Stimulated activated effector memory CD8-positive, alpha-beta T cell treated with anti-CD3 and anti-CD28 coated beads, Interleukin-12 subunit alpha, Interleukin-12 subunit beta, amount 100 ng/mL, for 72 hours (primary cell): ENCODE results near the gene MAD2L2.

ENCODE experiments used
- ATAC-seq: fragments of 150-1000 bp; cut with Tn5 transposase; 2 replicates; pipeline ENCODE4 v1.10.0; 2021
- DNase-seq, 2 donors: peaks; one replicate each; pipeline ENCODE4 v3.0.0; 2021 to 2022; ENCODE audit warnings: low spot score in 2 of 2
- H3K27ac Mint-ChIP-seq: one replicate; pipeline ENCODE4 v1.8.0; 2022; ENCODE audit warnings: mild to moderate bottlenecking, mixed read lengths
- H3K36me3 Mint-ChIP-seq: one replicate; pipeline ENCODE4 v1.8.0; 2022; ENCODE audit warnings: mild to moderate bottlenecking, mixed read lengths
- H3K4me1 Mint-ChIP-seq: one replicate; pipeline ENCODE4 v1.8.0; 2022; ENCODE audit warnings: mixed read lengths
- H3K4me3 Mint-ChIP-seq: one replicate; pipeline ENCODE4 v1.8.0; 2022; ENCODE audit warnings: mild to moderate bottlenecking, mixed read lengths
- H3K9me3 Mint-ChIP-seq: one replicate; pipeline ENCODE4 v1.8.0; 2022; ENCODE audit warnings: mixed read lengths

Gene MAD2L2

GRCh38 chr1:11697188-11697892 is 16.4 kb upstream of the MAD2L2 start:
- ATAC-seq (no peak), DNase-seq (no peak)
- no peak overlapping the region for H3K4me3 Mint-ChIP-seq
- H3K4me1 Mint-ChIP-seq: peaks cover 19% of the 10 kb centered on the region
- no peaks in the 10 kb centered on the region for H3K9me3 Mint-ChIP-seq
- no peak overlapping the region for H3K27ac Mint-ChIP-seq
- H3K36me3 Mint-ChIP-seq: no peaks in the 10 kb centered on the region

DNA sequence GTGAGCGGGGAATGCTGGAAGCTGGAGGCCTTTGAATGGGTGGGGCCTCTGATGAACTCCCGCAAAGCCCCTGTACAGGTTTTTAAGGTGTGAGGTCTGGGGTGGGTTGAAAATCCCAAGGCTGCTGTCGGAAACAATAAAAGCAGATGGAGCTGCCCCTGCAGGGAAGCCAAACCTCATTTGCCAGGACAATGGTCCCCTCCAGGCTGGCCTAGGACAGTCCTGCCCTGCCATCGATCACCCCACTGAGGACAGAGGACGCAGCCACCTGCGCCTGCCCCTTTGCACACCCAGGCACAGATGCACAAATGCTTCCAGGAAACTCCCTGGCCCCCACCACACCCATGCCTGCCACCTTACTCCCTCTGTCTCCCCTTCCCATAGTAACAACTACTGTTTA is 14.9 kb upstream of the MAD2L2 start:
- peaks cover 27% of the 10 kb centered on the region for H3K4me1 Mint-ChIP-seq
- H3K4me3 Mint-ChIP-seq: no peak overlapping the region
- DNase-seq: no peak
- H3K27ac Mint-ChIP-seq: no peak overlapping the region
- ATAC-seq: no peak
- H3K36me3 Mint-ChIP-seq: no peaks in the 10 kb centered on the region
- no peaks in the 10 kb centered on the region for H3K9me3 Mint-ChIP-seq

DNA sequence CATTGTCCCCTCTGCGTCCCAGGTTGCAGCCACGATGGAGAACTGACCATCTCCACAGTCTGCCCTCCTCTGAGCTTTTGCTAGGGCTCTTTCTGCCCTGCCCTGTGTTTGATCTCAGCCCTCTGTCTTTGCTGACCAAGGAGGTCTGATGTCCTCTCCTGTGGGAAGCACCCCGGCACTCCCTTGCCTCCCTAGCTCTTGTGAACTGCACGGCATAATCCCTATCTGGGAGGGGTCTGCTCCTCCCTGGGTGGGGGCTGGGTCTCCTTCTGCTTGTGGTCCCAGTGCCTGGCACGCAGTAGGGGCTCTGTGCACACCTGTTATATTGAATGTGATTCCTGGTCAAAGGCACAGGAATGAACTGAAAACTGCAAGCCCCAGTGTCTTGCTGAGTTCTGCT is 13.0 kb upstream of the MAD2L2 start:
- H3K4me3 Mint-ChIP-seq: peak overlapping the region; percentile 58
- H3K36me3 Mint-ChIP-seq: no peaks in the 10 kb centered on the region
- H3K4me1 Mint-ChIP-seq: peaks cover 40% of the 10 kb centered on the region
- no peaks in the 10 kb centered on the region for H3K9me3 Mint-ChIP-seq
- H3K27ac Mint-ChIP-seq: peak overlapping the region; percentile 32
- no peak for DNase-seq
- no peak for ATAC-seq

- ATAC-seq: peak; percentile 93
- H3K9me3 Mint-ChIP-seq: no peaks in the 10 kb centered on the region
- H3K4me3 Mint-ChIP-seq: peak overlapping the region; percentile 58
- no peaks in the 10 kb centered on the region for H3K36me3 Mint-ChIP-seq
- peaks cover 40% of the 10 kb centered on the region for H3K4me1 Mint-ChIP-seq
- DNase-seq: peak; percentile 39 to 75
- peak overlapping the region; percentile 32 for H3K27ac Mint-ChIP-seq
These were observed 12.2 kb upstream of the MAD2L2 start for GRCh38 chr1:11693024-11693590.

DNA sequence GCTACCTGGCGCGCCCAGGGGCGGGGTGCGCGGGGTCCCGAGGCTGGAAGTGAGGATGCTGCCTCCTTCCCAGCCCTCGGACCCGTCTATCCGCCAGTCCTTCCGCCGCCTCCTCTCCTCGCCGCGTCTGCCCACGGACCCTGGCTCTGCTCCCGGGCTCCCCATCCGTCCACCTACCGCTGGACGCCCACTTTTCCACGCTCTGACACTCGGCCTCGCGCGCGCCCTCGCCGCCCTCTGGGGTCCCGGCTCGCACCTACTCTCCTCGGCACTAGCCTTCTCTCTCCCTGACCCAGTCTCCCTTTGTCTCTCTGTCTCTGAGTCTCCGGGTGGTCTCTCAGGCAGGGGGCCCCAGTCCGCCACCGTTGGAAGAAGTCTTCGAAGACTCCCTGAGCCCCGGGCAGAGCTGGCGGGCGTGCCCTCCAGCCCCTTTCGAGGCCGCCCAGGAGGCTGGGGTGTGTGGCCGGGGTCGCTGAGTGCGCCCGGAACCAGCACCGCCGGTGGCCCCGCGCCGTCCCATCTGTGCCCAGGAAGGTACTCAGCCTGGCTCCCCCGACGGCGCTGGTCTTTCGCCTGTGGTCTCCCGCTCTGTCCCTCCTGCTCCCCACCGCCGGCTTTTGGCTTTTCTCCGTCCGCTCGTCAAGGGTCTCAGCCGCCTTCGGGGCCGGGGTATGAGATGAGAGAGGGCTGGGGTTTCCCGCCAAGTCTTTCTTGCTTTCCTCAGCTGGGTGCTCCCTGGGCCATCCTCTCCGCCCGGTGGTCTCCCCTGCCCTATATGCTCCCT is 11.2 kb upstream of the MAD2L2 start:
- H3K4me1 Mint-ChIP-seq: peaks cover 40% of the 10 kb centered on the region
- H3K27ac Mint-ChIP-seq: peak overlapping the region; percentile 29
- no peak for DNase-seq
- no peaks in the 10 kb centered on the region for H3K9me3 Mint-ChIP-seq
- no peak for ATAC-seq
- H3K4me3 Mint-ChIP-seq: peak overlapping the region; percentile 58
- no peaks in the 10 kb centered on the region for H3K36me3 Mint-ChIP-seq

DNA sequence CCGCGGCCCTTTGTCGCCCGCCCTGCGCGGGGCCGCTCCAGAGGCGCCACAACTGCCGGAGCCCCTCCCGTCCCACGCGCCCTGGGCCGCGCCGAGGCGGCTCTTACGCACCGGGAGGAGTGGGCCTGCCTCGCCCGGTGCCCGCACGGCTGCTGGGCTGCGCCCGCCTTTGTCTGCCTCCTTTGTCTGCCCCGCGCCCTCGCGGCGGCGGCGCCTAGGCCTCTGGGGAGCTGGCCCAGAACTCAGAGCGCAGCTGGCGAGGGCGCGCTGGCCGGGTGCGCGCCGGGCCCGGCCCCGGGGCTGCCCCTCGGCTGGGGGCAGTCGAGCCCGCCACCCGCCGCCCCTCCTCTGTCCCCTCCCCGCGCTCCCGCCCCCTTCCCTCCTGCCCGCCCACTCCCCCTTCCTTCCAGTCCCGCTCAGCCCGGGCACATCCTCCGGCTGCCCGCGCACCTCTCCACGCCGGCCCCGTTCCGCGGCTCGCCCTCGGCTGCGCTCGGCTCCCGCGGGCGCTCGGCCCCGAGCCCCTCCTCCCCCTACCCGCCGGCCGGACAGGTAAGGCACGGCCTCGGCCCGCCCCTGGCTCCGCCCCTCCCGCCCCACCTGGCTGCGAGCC is 10.5 kb upstream of the MAD2L2 start, which contains the start of gene DRAXIN:
DRAXIN (plus strand) TSS at position 409 of the 613 bp plus-strand sequence. CDS start 14,549 bp downstream, outside the sequence.
- no peaks in the 10 kb centered on the region for H3K9me3 Mint-ChIP-seq
- peak within 1 kb of the TSS; percentile 29 for H3K27ac Mint-ChIP-seq
- DNase-seq: no peak
- H3K36me3 Mint-ChIP-seq: no peaks in the 10 kb centered on the region
- peak within 1 kb of the TSS; percentile 68 for H3K4me3 Mint-ChIP-seq
- peaks cover 40% of the 10 kb centered on the region for H3K4me1 Mint-ChIP-seq
- peak; percentile 14 for ATAC-seq

DNA sequence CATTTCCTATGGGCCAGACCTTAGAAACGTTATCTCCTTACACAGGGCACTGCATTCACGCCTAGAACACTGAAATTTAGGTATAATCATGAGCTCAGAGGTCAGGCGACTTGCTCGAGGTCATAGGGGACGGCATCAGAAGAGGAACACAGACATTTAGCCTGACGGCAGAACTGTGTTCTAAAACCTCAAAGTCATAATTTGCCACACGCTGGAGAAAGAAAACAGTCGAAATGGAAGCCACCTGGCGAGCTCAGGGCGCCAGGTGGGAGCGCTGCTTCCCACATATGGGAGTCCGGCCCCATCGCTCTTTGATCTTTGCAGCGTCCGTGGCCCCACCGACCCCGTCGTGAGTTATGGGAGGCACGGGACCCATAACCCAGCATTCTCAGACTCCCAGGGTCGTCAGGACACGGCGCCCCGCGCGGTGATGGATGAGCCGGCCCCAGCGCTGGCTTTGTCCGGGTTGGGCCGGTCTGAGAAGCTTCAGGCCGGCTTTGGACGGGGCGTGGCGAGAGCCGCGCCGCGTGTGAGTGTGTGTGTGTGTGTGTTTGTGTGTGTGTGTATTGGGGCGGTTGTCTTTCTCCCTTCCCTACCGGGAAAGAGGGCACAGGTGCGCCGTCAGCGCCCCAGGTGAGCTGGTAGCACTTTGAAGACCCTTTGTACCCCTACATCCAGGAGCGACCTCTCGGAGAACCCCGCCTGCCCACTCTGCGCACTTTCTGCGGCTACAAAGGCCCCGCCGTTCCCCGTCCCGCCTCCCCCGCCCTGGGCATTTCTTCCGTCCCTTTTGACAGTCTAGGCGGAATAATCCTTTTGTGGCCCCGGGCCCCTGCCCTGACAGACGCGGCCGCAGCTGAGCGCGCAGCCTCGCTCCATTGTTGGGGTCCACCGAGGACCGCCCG is 9.7 kb upstream of the MAD2L2 start:
- Mint-ChIP-seq H3K4me3 (peak overlapping the region; percentile 68), H3K9me3 (no peaks in the 10 kb centered on the region), H3K4me1 (peaks cover 40% of the 10 kb centered on the region), H3K27ac (no peak overlapping the region), H3K36me3 (no peaks in the 10 kb centered on the region)
- DNase-seq (no peak), ATAC-seq (no peak)

GRCh38 chr1:11688506-11688905 is 7.6 kb upstream of the MAD2L2 start:
- no peak for DNase-seq
- Mint-ChIP-seq H3K9me3 (no peaks in the 10 kb centered on the region), H3K4me3 (no peak overlapping the region), H3K36me3 (no peaks in the 10 kb centered on the region), H3K4me1 (peaks cover 32% of the 10 kb centered on the region), H3K27ac (no peak overlapping the region)
- ATAC-seq: no peak

GRCh38 chr1:11685210-11685752 is 4.3 kb upstream of the MAD2L2 start:
- no peak for ATAC-seq
- Mint-ChIP-seq H3K4me3 (no peak overlapping the region), H3K36me3 (peaks cover 5% of the 10 kb centered on the region)

DNA sequence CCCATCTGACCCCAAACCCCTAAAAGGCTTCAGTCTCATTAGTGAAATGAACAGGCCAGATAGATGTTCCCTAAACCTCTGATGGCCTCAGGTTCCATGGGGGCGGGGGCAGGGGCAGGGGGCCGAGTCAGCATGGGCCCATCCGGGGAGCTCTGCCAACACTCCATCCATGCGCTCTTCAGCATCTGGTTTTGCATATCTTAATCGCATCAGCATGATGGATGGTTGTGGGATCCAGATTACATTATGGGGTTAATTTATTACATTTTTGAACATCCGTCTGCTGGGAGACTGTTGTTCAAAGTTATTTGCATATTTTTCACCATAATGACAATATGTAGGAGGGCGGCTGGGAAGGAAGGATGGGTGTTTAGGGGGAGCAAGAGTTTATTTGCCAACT is 3.1 kb upstream of the MAD2L2 start:
- ATAC-seq: no peak
- Mint-ChIP-seq H3K9me3 (no peaks in the 10 kb centered on the region), H3K27ac (no peak overlapping the region), H3K36me3 (peaks cover 14% of the 10 kb centered on the region), H3K4me3 (no peak overlapping the region), H3K4me1 (peaks cover 15% of the 10 kb centered on the region)
- DNase-seq: no peak

More at GRCh38 chr1:11685210-11685752, 4.3 kb upstream of the MAD2L2 start:
- H3K27ac Mint-ChIP-seq: no peak overlapping the region
- DNase-seq: no peak
- H3K9me3 Mint-ChIP-seq: no peaks in the 10 kb centered on the region
- peaks cover 10% of the 10 kb centered on the region for H3K4me1 Mint-ChIP-seq

DNA sequence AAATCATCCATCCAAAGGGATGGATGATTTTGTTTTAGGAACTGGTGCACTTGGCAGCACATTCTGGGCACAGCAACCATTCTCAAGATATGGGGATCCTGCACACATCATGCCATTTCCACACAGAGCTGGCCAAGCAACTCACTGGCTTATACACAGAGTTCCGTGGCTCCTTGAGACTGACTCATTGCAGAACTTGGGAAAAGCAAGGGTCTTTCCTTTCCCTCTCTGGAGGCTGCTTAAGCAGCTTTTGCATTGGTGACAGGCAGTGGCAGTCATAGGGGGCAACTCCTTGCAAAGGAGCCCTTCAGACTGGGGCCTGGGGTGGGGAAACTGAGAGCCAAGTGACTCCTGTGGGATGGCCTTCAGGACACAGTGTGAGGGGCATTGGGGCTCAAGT is 1.9 kb upstream of the MAD2L2 start:
- Mint-ChIP-seq H3K9me3 (no peaks in the 10 kb centered on the region), H3K36me3 (peaks cover 19% of the 10 kb centered on the region), H3K4me1 (peaks cover 21% of the 10 kb centered on the region), H3K4me3 (no peak overlapping the region), H3K27ac (no peak overlapping the region)
- DNase-seq: no peak
- no peak for ATAC-seq

DNA sequence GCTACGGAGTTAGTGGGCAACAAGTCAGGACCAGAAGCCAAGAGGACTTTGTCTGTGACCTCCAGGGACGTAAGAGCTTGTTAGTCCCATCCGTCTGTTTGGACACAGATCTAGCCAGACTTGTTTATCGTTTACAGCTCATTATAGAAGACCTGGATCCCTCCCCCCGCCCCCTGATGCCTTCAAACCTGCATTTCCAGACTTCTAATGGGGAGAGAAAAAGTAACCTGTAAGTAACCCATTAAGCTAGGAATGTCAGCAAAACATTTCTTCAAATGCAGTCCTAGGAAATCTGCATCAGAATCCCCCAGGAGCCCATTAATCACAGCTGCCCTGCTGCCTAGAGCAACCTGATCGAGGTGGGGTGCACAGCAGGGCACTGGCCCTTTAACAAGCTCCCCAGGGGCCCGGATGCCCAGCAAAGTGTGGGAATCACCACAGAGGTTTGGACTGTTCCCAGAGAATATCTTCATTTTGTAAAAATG is 1.4 kb upstream of the MAD2L2 start:
- Mint-ChIP-seq H3K36me3 (peaks cover 22% of the 10 kb centered on the region), H3K9me3 (no peaks in the 10 kb centered on the region), H3K4me3 (peak overlapping the region; percentile 81), H3K4me1 (peaks cover 21% of the 10 kb centered on the region), H3K27ac (no peak overlapping the region)
- ATAC-seq (no peak), DNase-seq (no peak)

DNA sequence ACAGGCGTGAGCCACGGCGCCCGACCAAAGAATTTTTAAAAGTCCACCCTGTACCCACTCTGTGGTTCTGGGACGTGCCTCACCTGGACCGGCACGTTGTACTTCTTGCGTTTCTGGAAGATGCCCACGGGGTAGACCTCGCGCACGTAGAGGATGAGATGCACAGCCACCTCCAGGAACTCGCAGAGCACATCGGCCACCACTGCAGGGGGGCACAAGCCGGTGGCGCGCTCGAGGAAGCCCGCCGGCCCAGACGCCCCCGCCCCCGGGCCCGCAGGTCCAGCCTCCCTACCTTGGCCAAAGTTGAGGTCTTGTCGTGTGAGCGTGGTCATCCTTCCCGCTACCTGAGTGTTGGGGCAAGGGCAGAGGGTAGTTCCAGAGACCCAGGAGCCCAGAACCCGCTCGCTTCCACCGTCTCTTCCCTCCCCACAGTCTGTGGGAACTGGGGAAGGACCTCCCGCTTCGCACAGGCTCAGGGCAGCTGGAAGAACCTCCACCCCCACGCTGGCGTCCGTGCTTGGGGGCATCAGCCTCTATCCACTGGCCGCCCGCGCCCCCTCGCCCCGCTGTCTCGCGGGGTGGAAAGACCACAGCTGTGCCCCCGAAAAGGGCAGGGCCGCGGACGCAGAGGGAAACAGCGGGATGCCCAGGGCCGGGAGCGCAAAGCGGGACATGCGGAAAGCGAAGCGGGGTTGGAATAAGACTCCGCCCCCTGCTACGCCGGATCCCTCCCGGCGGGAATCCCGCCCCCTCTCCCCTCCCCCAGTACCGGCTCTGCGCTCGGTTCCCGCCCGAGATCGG is 478 bp downstream of the MAD2L2 start:
- DNase-seq: no peak
- H3K27ac Mint-ChIP-seq: peak overlapping the region; percentile 80
- H3K4me3 Mint-ChIP-seq: peak overlapping the region; percentile 81
- H3K4me1 Mint-ChIP-seq: peaks cover 27% of the 10 kb centered on the region
- peaks cover 27% of the 10 kb centered on the region for H3K36me3 Mint-ChIP-seq
- H3K9me3 Mint-ChIP-seq: no peaks in the 10 kb centered on the region
- peak; percentile 22 for ATAC-seq
